Forelimb muscle (tissue), 1 donor: Measurements from ENCODE around the gene NUDT8. TPM values are rescaled to one million over a fixed set of nuclear protein-coding genes. Genes with fewer than 3 reads are reported as not detected.
"Not testable (repeated sequence)": the region's sequence is repeated elsewhere in the genome, so short reads cannot be mapped to it uniquely, and the experiment has no call there.

Experiments used
- DNase-seq: peaks from one replicate; pipeline ENCODE4 v3.0.0-alpha.2; 2013; ENCODE audit warnings: low read depth
- polyA plus RNA-seq: library from polyadenylated mRNA; unstranded; fragments of 120-200 nt; gene quantifications from one replicate; pipeline ENCODE4 v1.2.1, GENCODE V29; 2013; ENCODE audit not compliant: insufficient read length

The NUDT8 gene
- polyA plus RNA-seq, 1 donor = 3.7 TPM

- DNase-seq = not testable (repeated sequence)
Measured at GRCh38 chr11:67660752-67661151, 31.0 kb upstream of the NUDT8 start.

- DNase-seq = not testable (repeated sequence)
Measured at GRCh38 chr11:67659651-67660165, 30.0 kb upstream of the NUDT8 start.

GRCh38 chr11:67657300-67657699, 27.6 kb upstream of the NUDT8 start:
- DNase-seq = no peak

- no peak for DNase-seq
Measured at GRCh38 chr11:67656278-67656922, 26.7 kb upstream of the NUDT8 start.

- no peak for DNase-seq
Measured at GRCh38 chr11:67654225-67654624, 24.5 kb upstream of the NUDT8 start.

- no peak for DNase-seq
Measured at GRCh38 chr11:67652965-67653845, 23.5 kb upstream of the NUDT8 start.

GRCh38 chr11:67651976-67652781, 22.4 kb upstream of the NUDT8 start:
- DNase-seq = no peak

GRCh38 chr11:67649634-67650510, 20.1 kb upstream of the NUDT8 start:
- DNase-seq = no peak

- DNase-seq = no peak
Measured at GRCh38 chr11:67648796-67649613, 19.3 kb upstream of the NUDT8 start.

GRCh38 chr11:67648140-67648795, 18.5 kb upstream of the NUDT8 start:
- no peak for DNase-seq

GRCh38 chr11:67647471-67647870, 17.7 kb upstream of the NUDT8 start:
- no peak for DNase-seq

- DNase-seq = no peak
Measured at GRCh38 chr11:67646535-67647336, 17.0 kb upstream of the NUDT8 start.

- no peak for DNase-seq
Measured at GRCh38 chr11:67645521-67646461, 16.1 kb upstream of the NUDT8 start.

- no peak for DNase-seq
Measured at GRCh38 chr11:67644472-67645418, 15.0 kb upstream of the NUDT8 start.

- no peak for DNase-seq
Measured at GRCh38 chr11:67644042-67644441, 14.3 kb upstream of the NUDT8 start.
